DOHH2 (cell line): ENCODE results near the gene GPR89B.
"Not testable (repeated sequence)": the region's sequence is repeated elsewhere in the genome, so short reads cannot be mapped to it uniquely, and the experiment has no call there.

Experiments
- EZH2phosphoT487 ChIP-seq: fragments of 200-600 bp; sonication (generic); IDR thresholded peaks from 2 replicates; pipeline ENCODE4 v1.6.1; 2017; ENCODE audit warnings: borderline replicate concordance, mild to moderate bottlenecking, antibody characterized with exemption, low read length, moderate library complexity, mixed read lengths
- TF ChIP-seq, protein P1 (sequence below): fragments of 200-600 bp; sonication (generic); IDR thresholded peaks from one replicate; pipeline ENCODE4 v1.5.1; 2014; ENCODE audit warnings: antibody characterized with exemption, mild to moderate bottlenecking, low read depth, low read length; ENCODE audit not compliant: poor library complexity, severe bottlenecking

DNA sequence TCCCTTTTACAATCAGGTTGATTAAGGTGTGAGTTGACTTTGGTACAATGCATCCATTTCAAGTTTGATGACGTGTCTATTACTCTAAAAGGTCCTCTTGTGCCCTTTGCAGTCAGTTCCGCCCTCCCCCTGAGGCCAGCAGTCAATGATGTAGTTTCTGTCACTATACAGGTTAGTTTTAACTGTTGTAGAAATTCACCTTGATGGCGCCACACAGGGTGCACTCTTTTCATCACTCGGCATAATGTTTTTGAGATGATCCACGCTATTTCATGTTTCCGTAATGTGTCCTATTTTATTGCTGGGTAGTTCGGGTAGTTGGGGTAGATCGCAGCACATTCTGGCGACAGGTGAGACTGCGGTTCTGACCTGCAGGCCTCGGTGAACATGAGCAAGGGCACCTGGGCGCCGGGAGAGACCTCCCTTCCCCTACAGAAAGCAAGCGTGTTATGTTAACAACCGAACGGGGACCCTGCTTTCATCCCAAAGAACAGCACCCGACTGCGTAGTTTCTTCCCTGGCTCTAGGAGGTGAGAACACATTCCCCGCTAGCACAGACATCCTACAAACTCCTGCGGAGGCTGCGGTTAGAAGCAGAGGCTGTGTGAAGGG lies 109.7 kb downstream of the GPR89B start:
- TF ChIP-seq, protein P1, sequence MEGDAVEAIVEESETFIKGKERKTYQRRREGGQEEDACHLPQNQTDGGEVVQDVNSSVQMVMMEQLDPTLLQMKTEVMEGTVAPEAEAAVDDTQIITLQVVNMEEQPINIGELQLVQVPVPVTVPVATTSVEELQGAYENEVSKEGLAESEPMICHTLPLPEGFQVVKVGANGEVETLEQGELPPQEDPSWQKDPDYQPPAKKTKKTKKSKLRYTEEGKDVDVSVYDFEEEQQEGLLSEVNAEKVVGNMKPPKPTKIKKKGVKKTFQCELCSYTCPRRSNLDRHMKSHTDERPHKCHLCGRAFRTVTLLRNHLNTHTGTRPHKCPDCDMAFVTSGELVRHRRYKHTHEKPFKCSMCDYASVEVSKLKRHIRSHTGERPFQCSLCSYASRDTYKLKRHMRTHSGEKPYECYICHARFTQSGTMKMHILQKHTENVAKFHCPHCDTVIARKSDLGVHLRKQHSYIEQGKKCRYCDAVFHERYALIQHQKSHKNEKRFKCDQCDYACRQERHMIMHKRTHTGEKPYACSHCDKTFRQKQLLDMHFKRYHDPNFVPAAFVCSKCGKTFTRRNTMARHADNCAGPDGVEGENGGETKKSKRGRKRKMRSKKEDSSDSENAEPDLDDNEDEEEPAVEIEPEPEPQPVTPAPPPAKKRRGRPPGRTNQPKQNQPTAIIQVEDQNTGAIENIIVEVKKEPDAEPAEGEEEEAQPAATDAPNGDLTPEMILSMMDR: not testable (repeated sequence)
- not testable (repeated sequence) for TF ChIP-seq EZH2phosphoT487
